GM12878 (cell line): ENCODE measurements around the gene OR52E6. TPM values are rescaled to one million over a fixed set of nuclear protein-coding genes. Genes with fewer than 3 reads are reported as not detected.

ENCODE experiments used
- ATAC-seq: fragments of 200-7000 bp; cut with Tn5 transposase; 3 replicates; pipeline ENCODE4 v1.9.1; 2020; ENCODE audit warnings: mild to moderate bottlenecking, moderate library complexity
- BruUV-seq: library from RNA; stranded (reverse); fragments of 400-500 nt; replicated peaks from 2 replicates; lab custom pipeline; 2021; lab: Mats Ljungman, UMichigan
- CTCF ChIA-PET: fragments of 300-600 bp; sonication (Branson Sonifier 250); formaldehyde crosslinking; extraction: SDS; loops from one replicate; lab custom pipeline; 2021; ENCODE audit warnings: inconsistent platforms; lab: Yijun Ruan, JAX
- POLR2A ChIA-PET: fragments of 350-600 bp; formaldehyde crosslinking; extraction: SDS; loops from one replicate; lab custom pipeline; 2021; ENCODE audit warnings: inconsistent platforms; lab: Charles Lee
- RAD21 ChIA-PET: fragments of 300-600 bp; sonication (Branson Sonifier 250); formaldehyde crosslinking; loops from one replicate; lab custom pipeline; 2023; ENCODE audit warnings: antibody characterized with exemption; ENCODE audit not compliant: unreplicated experiment; lab: Charles Lee
- SMC1A ChIA-PET: fragments of 300-600 bp; sonication (Branson Sonifier 250); formaldehyde crosslinking; loops from one replicate; lab custom pipeline; 2023; ENCODE audit not compliant: unreplicated experiment, uncharacterized antibody; lab: Charles Lee
- DNase-seq: peaks from one replicate; pipeline ENCODE4 v3.0.0-alpha.2; 2011; ENCODE audit warnings: low read depth, low spot score
- FAIRE-seq: peaks from 3 replicates; lab custom pipeline; 2011; peaks lifted over from hg19 to GRCh38; lab: Jason Lieb, UNC
- H2AFZ ChIP-seq: 2 replicates; pipeline ENCODE4 v1.6.0; 2011; ENCODE audit warnings: low read depth, low read length, control low read depth; ENCODE audit not compliant: control insufficient read depth
- H3K27ac ChIP-seq: 2 replicates; pipeline ENCODE4 v1.5.1; 2011; ENCODE audit warnings: control low read depth; ENCODE audit not compliant: control insufficient read depth, insufficient read depth
- H3K27me3 ChIP-seq, 2 experiments: replicated peaks in 1 of 2; 2 replicates each; pipeline versions ENCODE4 v1.6.0 to v1.6.1; 2011; ENCODE audit warnings: low read length in 1 of 2; ENCODE audit not compliant: control insufficient read depth in 2 of 2, insufficient read depth in 2 of 2
- H3K36me3 ChIP-seq, 2 experiments: 2 replicates each; pipeline ENCODE4 v1.5.1; 2011; ENCODE audit warnings: low read length in 1 of 2; ENCODE audit not compliant: control insufficient read depth in 2 of 2, insufficient read depth in 2 of 2
- H3K4me1 ChIP-seq: 2 replicates; pipeline ENCODE4 v1.6.1; 2011; ENCODE audit warnings: mild to moderate bottlenecking, low read length, moderate library complexity, mixed read lengths; ENCODE audit not compliant: control insufficient read depth, insufficient read depth
- H3K4me2 ChIP-seq: 2 replicates; pipeline ENCODE4 v1.6.0; 2011; ENCODE audit warnings: control low read depth; ENCODE audit not compliant: control insufficient read depth, insufficient read depth
- H3K4me3 ChIP-seq: fragments of 200-600 bp; sonication (generic); 2 replicates; pipeline ENCODE4 v1.5.1; 2016
- H3K79me2 ChIP-seq: 2 replicates; pipeline ENCODE4 v1.6.0; 2011; ENCODE audit warnings: low read length; ENCODE audit not compliant: control insufficient read depth, insufficient read depth
- H3K9ac ChIP-seq: 2 replicates; pipeline ENCODE4 v1.8.0; 2011; ENCODE audit warnings: low read length, control low read depth, mixed read lengths; ENCODE audit not compliant: control insufficient read depth, insufficient read depth
- H3K9me3 ChIP-seq: replicated peaks from 3 replicates; pipeline ENCODE4 v1.5.1; 2011; ENCODE audit warnings: mild to moderate bottlenecking, low read length; ENCODE audit not compliant: control insufficient read depth, insufficient read depth
- H4K20me1 ChIP-seq: 2 replicates; pipeline ENCODE4 v1.6.0; 2011; ENCODE audit not compliant: control insufficient read depth, insufficient read depth
- BCLAF1 ChIP-seq: fragments of 450-650 bp; IDR thresholded peaks from 2 replicates; pipeline ENCODE4 v1.6.1; 2017; ENCODE audit warnings: antibody characterized with exemption, mild to moderate bottlenecking, moderate library complexity
- CEBPB ChIP-seq, 2 experiments: fragments of 150-350 bp in 1 of 2; IDR thresholded peaks; 2 replicates each; pipeline ENCODE4 v1.6.1; 2012 to 2014; ENCODE audit warnings: low read depth in 2 of 2, low read length in 2 of 2, borderline replicate concordance in 1 of 2, inconsistent platforms in 1 of 2
- ELK1 ChIP-seq: IDR thresholded peaks from 2 replicates; pipeline ENCODE4 v1.6.1; 2012; ENCODE audit warnings: low read depth, low read length, improper control_type of control experiment
- FOS ChIP-seq: IDR thresholded peaks from 3 replicates; pipeline ENCODE4 v1.6.1; 2011; ENCODE audit warnings: borderline replicate concordance; ENCODE audit not compliant: insufficient read length; ENCODE audit errors: extremely low read depth
- FOXM1 ChIP-seq: IDR thresholded peaks from 2 replicates; pipeline ENCODE4 v1.6.1; 2012; ENCODE audit warnings: low read depth, mild to moderate bottlenecking, inconsistent platforms, low read length, moderate library complexity
- GABPA ChIP-seq: IDR thresholded peaks from 2 replicates; pipeline ENCODE4 v1.6.1; 2014; ENCODE audit warnings: antibody characterized with exemption, low read depth, mild to moderate bottlenecking, inconsistent platforms
- HCFC1 ChIP-seq: fragments of 150-350 bp; IDR thresholded peaks from 2 replicates; pipeline ENCODE4 v1.6.1; 2014; ENCODE audit warnings: low read length
- IRF3 ChIP-seq: fragments of 450-650 bp; IDR thresholded peaks from 2 replicates; pipeline ENCODE4 v1.6.1; 2014; ENCODE audit warnings: mild to moderate bottlenecking
- NR2F1 ChIP-seq: fragments of 450-650 bp; conservative IDR thresholded peaks from 2 replicates; pipeline ENCODE4 v1.6.1; 2017; ENCODE audit warnings: mild to moderate bottlenecking
- PAX5 ChIP-seq: IDR thresholded peaks from 2 replicates; pipeline ENCODE4 v1.6.1; 2011; ENCODE audit warnings: low read depth, low read length, borderline replicate concordance
- RELA ChIP-seq: fragments of 450-650 bp; IDR thresholded peaks from 2 replicates; pipeline ENCODE4 v1.8.0; 2014; ENCODE audit warnings: borderline replicate concordance; ENCODE audit not compliant: partially characterized antibody
- SIX5 ChIP-seq: IDR thresholded peaks from 2 replicates; pipeline ENCODE4 v1.6.1; 2011; ENCODE audit warnings: mild to moderate bottlenecking, low read depth, low read length, moderate library complexity; ENCODE audit not compliant: severe bottlenecking
- STAT1 ChIP-seq: fragments of 450-650 bp; conservative IDR thresholded peaks from 2 replicates; pipeline ENCODE4 v1.6.1; 2014; ENCODE audit warnings: antibody characterized with exemption, mild to moderate bottlenecking
- TCF12 ChIP-seq: IDR thresholded peaks from 2 replicates; pipeline ENCODE4 v1.6.1; 2011; ENCODE audit warnings: low read depth, mild to moderate bottlenecking, low read length
- ZNF207 ChIP-seq: fragments of 450-650 bp; IDR thresholded peaks from 2 replicates; pipeline ENCODE4 v1.6.1; 2014; ENCODE audit warnings: antibody characterized with exemption, mild to moderate bottlenecking, borderline replicate concordance
- WGBS: methylation state at CpG from one replicate; pipeline ENCODE4 v1.1.6; 2016; ENCODE audit warnings: low lambda C conversion rate; ENCODE audit not compliant: insufficient replicate concordance, insufficient coverage; ENCODE audit errors: missing lambda C conversion rate; 5-methylcytosine and 5-hydroxymethylcytosine counted together
- in situ Hi-C: fragments of 300-500 bp; cut with MboI; formaldehyde crosslinking; loops from 9 replicates; pipeline ENCODE4 v1.14.3; 2018; ENCODE audit warnings: mixed read lengths
- intact Hi-C: fragments of 100-400 bp; cut with micrococcal nuclease; formaldehyde crosslinking; loops from one replicate; pipeline ENCODE4 v1.14.2; 2022; ENCODE audit not compliant: unreplicated experiment
- polyA plus RNA-seq, 11 experiments: library from polyadenylated mRNA; depleted of rRNA in 4 of 11; unstranded in 6 of 11; stranded (reverse) in 5 of 11; fragments of >200 nt; fragmentation: Nextera tagmentation in 4 of 11; fragmentation: Illumina TruSeq in 1 of 11; extraction: Ambion mirVana in 4 of 11; extraction: Trizol in 1 of 11; gene quantifications; 1 replicate in 1 of 11; 2 replicates in 10 of 11; pipeline versions ENCODE4 v1.2.1 to v1.2.3, GENCODE V29; 2011 to 2016; ENCODE audit warnings: inconsistent platforms in 2 of 11, missing spikeins in 2 of 11, low read depth in 1 of 11
- total RNA-seq, 4 experiments: library from RNA; depleted of rRNA in 3 of 4; stranded (reverse); fragments of >200 nt in 3 of 4; fragmentation: Illumina TruSeq in 1 of 4; extraction: Trizol in 1 of 4; gene quantifications; 2 replicates each; pipeline versions ENCODE4 v1.2.1 to v1.2.3, GENCODE V29; 2013 to 2021

Gene OR52E6
- total and polyA plus RNA-seq, 10 of the 15 experiments (the other 5 are each of a cell fraction or from before 2014, with no cell fraction given), result not detected

GRCh38 chr11:5847711-5848110 lies 6.0 kb upstream of the OR52E6 start:
- no peaks in the 10 kb centered on the region for H3K36me3 ChIP-seq
- H4K20me1 ChIP-seq, result no peaks in the 10 kb centered on the region
- no peak overlapping the region for H3K27ac ChIP-seq
- CTCF ChIA-PET, result no interaction called here
- FAIRE-seq (no peak), ATAC-seq (no peak), DNase-seq (no peak)
- no peaks in the 10 kb centered on the region for H3K27me3 ChIP-seq
- no peak overlapping the region for H3K9ac ChIP-seq
- RAD21 ChIA-PET, result no interaction called here
- BruUV-seq, result no TSS peak
- in situ Hi-C loops, result no loop called here
- no peak overlapping the region for H2AFZ ChIP-seq
- intact Hi-C loops, result no loop called here
- no peaks in the 10 kb centered on the region for H3K79me2 ChIP-seq
- SMC1A ChIA-PET, result no interaction called here
- H3K4me2 ChIP-seq, result no peak overlapping the region
- TF ChIP-seq BCLAF1 (no peak), TCF12 (no peak), SIX5 (no peak), GABPA (no peak), STAT1 (no peak)
- POLR2A ChIA-PET, result no interaction called here
- H3K4me3 ChIP-seq, result no peak overlapping the region
- no peaks in the 10 kb centered on the region for H3K4me1 ChIP-seq
- no peaks in the 10 kb centered on the region for H3K9me3 ChIP-seq

- no peaks in the 10 kb centered on the region for H4K20me1 ChIP-seq
- ChIA-PET RAD21 (no interaction called here), POLR2A (no interaction called here), SMC1A (no interaction called here), CTCF (no interaction called here)
- H3K4me2 ChIP-seq, result no peak overlapping the region
- intact Hi-C loops (no loop called here), in situ Hi-C loops (no loop called here)
- no peak for ATAC-seq
- H3K27me3 ChIP-seq, result no peaks in the 10 kb centered on the region
- H3K4me1 ChIP-seq, result no peaks in the 10 kb centered on the region
- no peak overlapping the region for H3K4me3 ChIP-seq
- H3K79me2 ChIP-seq, result no peaks in the 10 kb centered on the region
- no peaks in the 10 kb centered on the region for H3K36me3 ChIP-seq
- no TSS peak for BruUV-seq
- no peaks in the 10 kb centered on the region for H3K9me3 ChIP-seq
- no peak overlapping the region for H3K27ac ChIP-seq
- H3K9ac ChIP-seq, result no peak overlapping the region
- no peak for FAIRE-seq
- DNase-seq, result no peak
- WGBS, result 0% methylated on average over 1 of the region's 1 CpG
- H2AFZ ChIP-seq, result no peak overlapping the region
- TF ChIP-seq ELK1, result no peak
- TF ChIP-seq SIX5, result no peak
- no peak for TF ChIP-seq HCFC1
- no peak for TF ChIP-seq RELA
- no peak for TF ChIP-seq PAX5
- TF ChIP-seq FOXM1, result no peak
- TF ChIP-seq FOS, result no peak
- no peak for TF ChIP-seq IRF3
- no peak for TF ChIP-seq NR2F1
- TF ChIP-seq STAT1, result no peak
- no peak for TF ChIP-seq ZNF207
- no peak for TF ChIP-seq CEBPB (IDR thresholded peaks at IDR 0.05; ENCODE audit: borderline replicate concordance in 1 of 2, low read depth in 2 of 2, low read length in 2 of 2)
Observed at GRCh38 chr11:5846701-5847100, 5.0 kb upstream of the OR52E6 start.
